Esophagus (tissue), 2 donors: Measurements from ENCODE around the gene PDE8B. TPM values are rescaled to one million over a fixed set of nuclear protein-coding genes. Genes with fewer than 3 reads are reported as not detected.

ENCODE experiments used
- H3K27ac ChIP-seq, 2 donors: one replicate each; pipeline ENCODE4 v1.5.1; 2013; ENCODE audit warnings: low read depth in 2 of 2, mild to moderate bottlenecking in 2 of 2, inconsistent platforms in 1 of 2, low read length in 1 of 2, moderate library complexity in 1 of 2
- H3K27me3 ChIP-seq, 2 donors: one replicate each; pipeline ENCODE4 v1.6.1; 2013; ENCODE audit warnings: low read length in 2 of 2, control low read depth in 1 of 2, mild to moderate bottlenecking in 1 of 2; ENCODE audit not compliant: insufficient read depth in 2 of 2, control insufficient read depth in 1 of 2
- H3K36me3 ChIP-seq, 2 donors: one replicate each; pipeline ENCODE4 v1.6.1; 2013; ENCODE audit warnings: low read length in 1 of 2; ENCODE audit not compliant: control insufficient read depth in 2 of 2, insufficient read depth in 2 of 2
- H3K4me1 ChIP-seq, 2 donors: one replicate each; pipeline ENCODE4 v1.6.1; 2013; ENCODE audit warnings: low read length in 1 of 2; ENCODE audit not compliant: control insufficient read depth in 2 of 2, insufficient read depth in 2 of 2
- H3K4me3 ChIP-seq, 2 donors: one replicate each; pipeline ENCODE4 v1.5.1; 2013; ENCODE audit warnings: low read length in 2 of 2, mild to moderate bottlenecking in 2 of 2, low read depth in 1 of 2, moderate library complexity in 1 of 2
- H3K9me3 ChIP-seq, 2 donors: one replicate each; pipeline ENCODE4 v1.6.1; 2013; ENCODE audit warnings: mild to moderate bottlenecking in 2 of 2, low read depth in 1 of 2, low read length in 1 of 2, moderate library complexity in 1 of 2; ENCODE audit not compliant: control insufficient read depth in 2 of 2, insufficient read depth in 1 of 2
- WGBS, 2 donors: extraction: QIAGEN DNeasy Blood & Tissue Kit; methylation state at CpG; one replicate each; pipeline ENCODE4 v1.1.7; 2013; 5-methylcytosine and 5-hydroxymethylcytosine counted together
- polyA plus RNA-seq, 2 donors: library from polyadenylated mRNA; stranded (reverse); fragments of 200-250 nt; gene quantifications; one replicate each; pipeline ENCODE4 v1.2.3, GENCODE V29; 2013
- donor health status: healthy with polysubstance abuse.
- donor health status: Bipolar disorder and iron deficiency.

The PDE8B gene
- polyA plus RNA-seq, 2 donors, result 0.31 to 0.66 TPM

DNA sequence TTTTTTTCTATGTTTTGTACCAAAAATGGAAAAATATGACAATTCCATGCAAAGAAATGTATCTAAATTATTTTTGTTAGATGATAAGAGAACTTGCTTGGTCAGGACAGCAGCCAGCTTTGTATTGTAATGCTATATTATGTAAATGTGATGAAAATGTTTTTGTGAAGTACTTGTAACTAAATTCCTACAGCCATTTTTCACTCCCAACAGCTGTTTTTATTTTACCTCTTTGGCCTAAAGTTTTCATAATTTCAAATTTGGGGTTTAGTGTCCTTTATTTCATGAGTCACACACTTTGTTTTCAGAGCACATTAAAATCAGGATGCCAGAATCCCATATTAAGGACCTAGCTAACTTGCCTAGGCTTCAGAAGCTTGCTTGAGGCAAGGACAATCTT is 217.5 kb downstream of the PDE8B start:
- H3K27me3 ChIP-seq, result no peaks in the 10 kb centered on the region
- no peaks in the 10 kb centered on the region for H3K4me1 ChIP-seq
- H3K4me3 ChIP-seq, result no peak overlapping the region
- H3K36me3 ChIP-seq, result peaks cover 2 to 7% of the 10 kb centered on the region in 2 donors
- H3K9me3 ChIP-seq, result no peaks in the 10 kb centered on the region
- no peak overlapping the region for H3K27ac ChIP-seq

DNA sequence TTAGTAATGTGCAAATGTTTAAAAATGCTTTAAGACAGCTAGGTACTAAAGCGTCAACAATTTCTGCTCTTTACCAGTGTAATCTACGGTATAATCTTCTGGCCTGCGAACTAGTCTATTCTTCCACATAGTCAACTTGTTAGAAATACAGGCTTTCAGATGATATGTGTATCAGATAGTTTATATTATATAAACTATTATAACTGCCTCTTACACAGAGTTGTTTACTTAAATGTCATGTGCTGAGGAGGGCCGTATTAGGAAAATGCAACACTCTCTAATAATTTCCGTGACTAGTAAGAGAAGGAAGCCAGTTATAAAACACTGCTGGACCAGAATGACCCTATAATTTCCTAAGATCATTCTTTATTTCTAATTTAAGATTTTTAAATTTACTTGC is 218.0 kb downstream of the PDE8B start:
- H3K36me3 ChIP-seq, result peaks cover 2 to 7% of the 10 kb centered on the region in 2 donors
- no peaks in the 10 kb centered on the region for H3K9me3 ChIP-seq
- H3K4me1 ChIP-seq, result no peaks in the 10 kb centered on the region
- no peak overlapping the region for H3K4me3 ChIP-seq
- WGBS, 2 donors, result 73 to 77% methylated on average over 5 of the region's 5 CpGs
- H3K27ac ChIP-seq, result no peak overlapping the region
- H3K27me3 ChIP-seq, result no peaks in the 10 kb centered on the region

DNA sequence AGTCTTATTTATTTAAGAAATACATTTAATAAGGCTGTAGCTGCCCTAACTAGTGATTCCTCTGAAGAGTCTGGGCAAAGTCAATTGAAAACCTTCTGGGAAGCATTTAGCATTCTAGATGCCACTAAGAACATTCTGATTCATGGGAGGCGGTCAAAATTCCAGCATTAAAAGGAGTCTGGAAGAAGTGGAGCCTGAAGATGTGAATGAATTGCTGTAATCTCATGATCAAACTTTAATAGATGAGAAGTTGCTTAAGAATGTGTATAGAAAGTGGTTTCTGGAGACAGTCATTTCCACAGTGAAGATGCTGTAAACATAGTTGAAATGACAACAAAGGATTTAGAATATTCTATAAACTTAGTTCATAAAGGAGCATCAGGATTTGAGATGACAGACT is 220.2 kb downstream of the PDE8B start:
- H3K27ac ChIP-seq, result no peak overlapping the region
- peaks cover 5 to 9% of the 10 kb centered on the region in 2 donors for H3K36me3 ChIP-seq
- no peaks in the 10 kb centered on the region for H3K9me3 ChIP-seq
- H3K4me3 ChIP-seq, result no peak overlapping the region
- no peaks in the 10 kb centered on the region for H3K27me3 ChIP-seq
- no peaks in the 10 kb centered on the region for H3K4me1 ChIP-seq
- 95 to 99% methylated on average over 1 of the region's 1 CpG for WGBS, 2 donors

DNA sequence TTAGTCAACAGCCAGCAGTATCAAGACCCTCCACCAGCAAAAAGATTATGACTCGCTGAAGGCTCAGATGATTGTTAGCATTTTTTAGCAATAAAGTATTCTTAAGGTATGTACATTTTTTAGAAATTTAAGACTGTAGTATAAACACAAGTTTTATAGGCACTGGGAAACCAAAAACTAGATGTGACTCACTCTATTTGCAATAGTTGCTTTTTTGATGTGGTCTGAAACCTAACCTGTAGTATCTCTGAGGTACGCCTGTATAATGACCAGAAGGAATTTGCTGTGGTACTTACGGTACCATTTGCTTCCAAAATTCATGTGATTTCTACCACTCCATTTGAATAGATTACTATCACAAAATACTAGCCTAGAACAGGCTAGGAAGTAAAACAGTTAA is 220.8 kb downstream of the PDE8B start:
- Histone ChIP-seq H3K4me1 (no peaks in the 10 kb centered on the region), H3K36me3 (peaks cover 5 to 9% of the 10 kb centered on the region in 2 donors), H3K27me3 (no peaks in the 10 kb centered on the region), H3K4me3 (no peak overlapping the region), H3K27ac (no peak overlapping the region), H3K9me3 (no peaks in the 10 kb centered on the region)
- 90 to 94% methylated on average over 3 of the region's 3 CpGs for WGBS, 2 donors

DNA sequence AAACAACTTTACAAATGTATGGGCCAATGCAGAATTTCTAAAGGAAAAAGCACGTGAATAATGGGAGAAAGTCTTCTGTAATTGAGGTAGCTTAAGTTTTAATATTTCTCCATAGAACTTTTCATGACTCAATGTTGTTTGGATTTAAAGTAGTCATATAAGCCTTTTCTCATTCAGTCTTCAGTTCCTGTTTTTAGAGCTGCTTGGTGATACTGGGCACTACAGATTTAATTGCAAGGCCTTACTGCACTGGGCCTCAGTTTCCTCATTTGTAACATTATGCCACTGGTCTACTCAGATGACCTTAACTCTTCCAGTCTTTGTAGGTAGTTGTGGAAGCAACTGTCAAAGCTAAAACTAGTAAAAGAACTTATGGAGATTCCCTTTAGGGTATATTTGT is 221.2 kb downstream of the PDE8B start:
- Histone ChIP-seq H3K36me3 (peaks cover 5 to 9% of the 10 kb centered on the region in 2 donors), H3K27me3 (no peaks in the 10 kb centered on the region), H3K4me1 (no peaks in the 10 kb centered on the region), H3K4me3 (no peak overlapping the region), H3K9me3 (no peaks in the 10 kb centered on the region), H3K27ac (no peak overlapping the region)
- WGBS, 2 donors, result 95 to 97% methylated on average over 1 of the region's 1 CpG

DNA sequence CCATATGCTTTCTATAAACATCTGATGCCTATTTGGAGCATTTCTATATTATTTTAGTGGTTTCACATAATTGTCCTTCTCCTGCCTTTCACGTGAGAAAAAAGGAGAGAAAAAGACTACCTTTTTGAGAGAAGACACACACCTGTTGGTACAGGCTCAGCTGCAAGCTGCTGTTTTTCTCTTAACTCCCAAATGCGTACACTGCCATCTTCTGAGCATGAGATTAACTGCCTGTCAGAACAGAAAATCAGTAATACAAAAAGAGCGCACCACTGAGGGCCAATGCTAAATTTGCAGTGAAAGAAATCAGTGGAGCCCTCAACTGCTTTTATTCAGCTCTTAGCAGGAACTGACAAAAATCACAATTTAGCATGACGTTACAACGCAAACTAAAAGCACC is 226.7 kb downstream of the PDE8B start:
- H3K27ac ChIP-seq, result no peak overlapping the region
- WGBS, 2 donors, result 79 to 82% methylated on average over 5 of the region's 5 CpGs
- H3K27me3 ChIP-seq, result no peaks in the 10 kb centered on the region
- no peaks in the 10 kb centered on the region for H3K9me3 ChIP-seq
- no peak overlapping the region for H3K4me3 ChIP-seq
- H3K36me3 ChIP-seq, result peaks cover 4% of the 10 kb centered on the region in 2 donors
- no peaks in the 10 kb centered on the region for H3K4me1 ChIP-seq

DNA sequence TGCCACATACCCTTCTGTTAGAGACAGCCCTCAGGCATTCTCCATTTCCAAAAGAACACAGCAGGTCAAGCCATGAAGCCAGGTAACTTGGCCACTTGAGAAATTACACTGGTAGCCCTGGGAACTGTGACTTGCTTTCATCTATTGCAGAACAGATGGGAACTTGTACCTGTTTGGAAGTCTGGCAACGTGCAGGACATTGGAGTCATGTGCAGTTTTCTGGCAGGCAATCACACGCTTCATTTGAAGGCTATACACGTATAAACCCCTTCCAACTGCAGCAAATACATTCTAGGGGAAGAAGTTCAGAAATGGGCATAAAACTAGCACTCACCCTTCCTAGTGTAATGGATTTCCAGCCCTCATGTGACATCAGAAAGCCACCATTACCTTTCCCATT is 227.6 kb downstream of the PDE8B start:
- WGBS, 2 donors, result 68 to 79% methylated on average over 3 of the region's 3 CpGs
- Histone ChIP-seq H3K9me3 (no peaks in the 10 kb centered on the region), H3K4me3 (no peak overlapping the region), H3K27ac (no peak overlapping the region), H3K4me1 (no peaks in the 10 kb centered on the region), H3K27me3 (no peaks in the 10 kb centered on the region), H3K36me3 (peaks cover 2 to 4% of the 10 kb centered on the region in 2 donors)

DNA sequence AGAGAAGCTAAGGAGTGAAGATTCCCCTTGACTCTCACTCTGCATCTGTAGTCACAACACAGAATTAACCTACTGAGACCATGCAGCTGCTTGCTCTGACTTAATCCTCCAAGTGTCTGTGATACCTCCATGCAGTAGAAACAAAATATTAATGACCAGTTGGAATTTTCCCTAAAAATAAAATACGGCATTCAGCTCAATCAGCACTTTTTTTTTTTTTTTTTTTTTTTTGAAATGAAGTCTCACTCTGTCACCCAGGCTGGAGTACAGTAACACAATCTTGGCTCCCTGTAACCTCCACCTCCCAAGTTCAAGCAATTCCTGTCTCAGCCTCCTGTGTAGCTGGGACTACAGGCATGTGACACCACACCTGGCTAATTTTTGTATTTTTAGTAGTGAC is 233.2 kb downstream of the PDE8B start:
- Histone ChIP-seq H3K4me3 (no peak overlapping the region), H3K4me1 (no peaks in the 10 kb centered on the region), H3K9me3 (no peaks in the 10 kb centered on the region), H3K27me3 (no peaks in the 10 kb centered on the region), H3K27ac (no peak overlapping the region), H3K36me3 (peaks cover under 1 to 3% of the 10 kb centered on the region in 2 donors)
- 77 to 87% methylated on average over 1 of the region's 1 CpG for WGBS, 2 donors

DNA sequence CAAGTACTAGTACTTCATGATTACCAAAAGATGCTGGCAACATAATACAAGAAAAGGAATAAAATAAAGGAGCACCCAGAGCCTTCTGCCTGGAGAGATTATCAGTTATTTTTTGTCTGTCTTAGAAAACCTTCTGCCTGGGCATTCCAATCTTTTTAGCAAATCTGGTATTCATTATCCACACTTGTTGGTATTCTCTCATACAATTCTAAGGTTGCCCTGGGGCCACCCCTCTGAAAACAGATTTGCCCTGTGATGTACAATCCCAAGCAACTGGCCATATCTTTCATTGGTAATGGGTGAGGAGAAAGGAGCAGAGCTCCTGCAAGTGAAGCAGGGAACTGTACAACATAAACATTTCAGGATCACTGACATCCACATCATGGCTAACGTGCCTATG is 233.9 kb downstream of the PDE8B start:
- WGBS, 2 donors, result 94% methylated on average over 1 of the region's 1 CpG
- Histone ChIP-seq H3K9me3 (no peaks in the 10 kb centered on the region), H3K4me3 (no peak overlapping the region), H3K27me3 (no peaks in the 10 kb centered on the region), H3K27ac (no peak overlapping the region), H3K36me3 (peaks cover 3 to 7% of the 10 kb centered on the region in 2 donors), H3K4me1 (no peaks in the 10 kb centered on the region)

DNA sequence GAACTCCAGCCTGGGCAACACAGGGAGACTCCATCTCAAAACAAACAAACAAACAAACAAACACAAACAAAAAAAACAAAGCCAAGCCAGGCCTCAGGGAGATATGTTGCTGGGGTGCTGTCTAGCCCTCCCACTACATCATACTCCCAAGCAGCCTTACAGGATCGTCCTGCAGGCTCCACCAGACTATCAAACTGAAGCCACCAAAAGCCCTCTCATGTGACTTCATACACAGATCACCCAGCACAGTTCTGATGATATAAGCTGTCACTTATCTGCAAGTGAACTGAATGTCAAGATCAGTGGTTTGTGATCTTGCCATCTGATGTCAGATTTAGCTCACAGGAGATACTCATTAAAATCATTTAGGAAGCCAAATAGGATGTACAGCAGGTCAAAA is 238.4 kb downstream of the PDE8B start:
- WGBS, 2 donors, result 89 to 90% methylated on average over 1 of the region's 1 CpG
- H3K36me3 ChIP-seq, result peaks cover 4 to 7% of the 10 kb centered on the region in 2 donors
- no peaks in the 10 kb centered on the region for H3K9me3 ChIP-seq
- H3K4me1 ChIP-seq, result no peaks in the 10 kb centered on the region
- no peak overlapping the region for H3K27ac ChIP-seq
- no peak overlapping the region for H3K4me3 ChIP-seq
- no peaks in the 10 kb centered on the region for H3K27me3 ChIP-seq
